Measurements from ENCODE around the gene TSC22D3.
"Not testable (repeated sequence)": the region's sequence is repeated elsewhere in the genome, so short reads cannot be mapped to it uniquely, and the experiment has no call there.

Gene TSC22D3

DNA sequence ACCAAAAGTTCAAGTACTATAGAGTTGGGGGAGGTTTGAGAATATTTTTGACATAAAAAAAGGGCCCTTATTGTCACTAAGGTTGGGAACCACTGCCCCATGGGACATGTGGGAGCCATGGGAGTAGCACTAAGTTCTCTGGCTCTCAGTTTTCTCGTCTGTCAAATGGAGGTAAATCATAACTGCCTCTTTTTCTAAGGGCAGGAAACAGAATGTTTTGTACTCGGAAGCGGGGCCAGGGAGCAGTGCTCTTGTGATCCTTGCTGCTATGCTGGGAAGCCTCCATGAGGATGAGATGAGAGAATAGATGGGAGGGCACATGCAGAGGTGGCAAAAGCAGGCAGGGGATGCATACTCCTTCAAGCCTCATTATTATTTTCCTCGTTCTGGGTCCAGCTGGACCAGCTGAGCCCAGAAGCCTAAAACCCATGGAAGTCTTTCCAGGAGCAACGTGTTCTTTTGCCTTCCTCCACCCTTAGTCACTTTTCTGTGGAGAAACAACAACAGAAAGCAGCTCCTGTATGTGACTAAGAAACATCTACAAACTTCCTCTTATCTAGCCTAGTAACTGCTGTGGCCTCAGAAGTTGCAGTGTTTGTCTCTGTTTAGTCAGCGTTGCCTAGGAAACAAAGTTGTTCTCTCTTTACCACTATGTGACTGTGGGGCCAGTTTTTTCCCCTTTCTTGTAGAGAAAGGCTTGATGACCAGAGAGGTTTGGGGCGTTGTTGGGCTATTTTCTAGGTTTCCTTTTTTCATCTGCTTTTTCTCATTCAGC, 64.8 kb downstream of the TSC22D3 start:
- no peak for DNase-seq

DNA sequence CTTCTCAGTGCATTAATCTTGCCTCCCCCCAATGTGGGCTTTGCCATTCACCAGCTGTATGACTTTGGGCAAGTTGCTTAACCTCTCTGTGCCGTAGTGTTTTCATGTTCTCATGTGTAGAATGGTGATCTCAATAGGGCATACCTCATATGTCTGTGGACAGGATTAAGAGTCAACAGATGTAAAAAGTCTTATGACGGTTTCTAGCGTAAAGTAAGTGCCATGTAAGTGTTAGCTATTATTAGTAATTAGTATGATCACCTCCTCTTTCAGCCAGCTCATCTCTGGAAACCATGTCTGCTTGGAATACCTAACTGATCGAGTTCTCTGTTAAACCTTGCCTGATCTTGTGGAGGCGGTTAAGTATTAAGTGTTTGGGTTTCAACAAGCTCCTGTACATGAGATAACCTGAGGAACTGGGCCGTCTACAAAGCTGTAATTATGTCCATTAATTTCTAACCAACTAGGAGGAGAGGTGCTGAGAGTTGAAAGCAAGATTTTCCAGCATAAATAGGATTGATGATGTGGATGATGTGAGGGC, 66.3 kb downstream of the TSC22D3 start:
- no peak for DNase-seq

GRCh38 chrX:107708762-107709161, 66.8 kb downstream of the TSC22D3 start:
- DNase-seq, result no peak

DNA sequence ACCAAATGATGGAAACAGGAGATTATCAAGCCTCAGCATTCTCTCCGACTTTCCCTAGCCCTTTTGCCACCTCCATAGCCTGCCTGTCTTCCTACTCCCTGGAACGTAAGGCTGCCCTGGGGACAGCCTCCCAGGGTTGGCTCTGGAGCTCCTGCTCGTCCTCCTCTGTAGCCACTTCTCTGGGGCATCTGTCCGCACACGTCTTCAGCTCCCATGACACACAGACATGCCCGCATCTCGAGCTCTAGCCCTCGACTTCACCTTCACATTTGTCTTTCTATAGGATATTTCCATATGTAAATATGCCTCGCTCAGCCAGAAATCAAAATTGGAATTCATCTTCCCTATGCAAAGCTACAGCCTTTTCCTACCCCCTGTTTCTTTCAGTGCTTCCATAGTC, 67.7 kb downstream of the TSC22D3 start:
- DNase-seq, result no peak

DNA sequence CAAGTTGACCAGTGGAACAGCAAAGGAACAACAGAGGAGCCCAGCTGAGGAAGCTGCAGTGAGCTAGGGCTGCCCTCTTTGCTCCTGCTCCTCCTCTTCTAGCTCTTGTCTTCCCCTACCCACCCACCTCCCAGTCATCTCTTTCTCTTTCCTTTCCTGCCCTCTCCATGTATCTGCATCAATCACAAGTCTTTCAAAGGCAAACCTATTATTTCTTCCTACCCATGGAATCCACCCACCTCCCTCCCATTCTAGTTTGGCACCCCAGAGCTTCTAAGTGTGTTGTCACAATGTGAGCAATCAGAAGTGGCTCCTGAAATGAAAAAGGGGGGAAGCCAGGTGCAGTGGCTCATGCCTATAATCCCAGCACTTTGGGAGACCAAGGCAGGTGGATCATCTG, 69.3 kb downstream of the TSC22D3 start:
- no peak for DNase-seq

DNA sequence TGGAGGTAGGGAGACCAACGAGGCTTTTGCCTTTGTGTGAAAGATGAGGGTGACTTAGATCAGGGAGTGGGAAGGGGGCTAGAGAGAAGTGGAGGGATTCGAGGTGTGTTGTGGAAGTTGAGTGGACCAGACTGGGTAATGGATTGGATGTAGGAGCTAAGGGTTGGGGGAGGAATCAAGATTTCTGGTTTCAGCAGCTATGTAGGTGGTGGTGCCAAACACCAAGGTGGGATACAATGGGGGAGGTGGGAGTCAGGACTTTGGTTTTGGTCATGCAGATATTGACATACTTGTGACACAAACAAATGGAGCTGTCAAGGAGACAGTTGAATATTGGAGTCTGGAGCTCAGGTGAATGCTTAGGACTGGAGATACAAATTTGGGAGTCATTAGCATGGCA, 71.0 kb downstream of the TSC22D3 start:
- DNase-seq, result no peak

DNA sequence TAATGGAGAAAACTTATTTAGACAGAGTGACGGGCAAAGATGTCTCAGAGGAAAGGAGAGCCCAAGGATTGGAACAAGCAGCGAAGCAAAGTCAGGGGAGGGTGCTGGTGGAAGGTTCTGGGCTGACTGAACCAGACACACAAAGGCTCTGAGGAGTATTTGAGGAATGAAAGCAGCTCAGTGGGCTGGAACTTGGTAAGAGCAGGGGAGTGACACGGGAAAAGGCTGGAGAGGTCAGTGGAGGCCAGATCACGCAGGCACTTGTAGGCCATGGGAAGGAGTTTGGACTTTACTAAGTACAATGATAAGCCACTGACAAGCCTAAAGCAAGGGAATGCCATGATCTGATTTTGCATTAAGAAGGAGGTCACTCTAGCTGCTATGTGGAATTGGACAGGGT, 71.4 kb downstream of the TSC22D3 start:
- DNase-seq, result no peak

- DNase-seq, result no peak
Observed at GRCh38 chrX:107701493-107702121, 74.0 kb downstream of the TSC22D3 start.

- no peak for DNase-seq
Observed at GRCh38 chrX:107700790-107701189, 74.8 kb downstream of the TSC22D3 start.

GRCh38 chrX:107700317-107700774, 75.2 kb downstream of the TSC22D3 start:
- no peak for DNase-seq

DNA sequence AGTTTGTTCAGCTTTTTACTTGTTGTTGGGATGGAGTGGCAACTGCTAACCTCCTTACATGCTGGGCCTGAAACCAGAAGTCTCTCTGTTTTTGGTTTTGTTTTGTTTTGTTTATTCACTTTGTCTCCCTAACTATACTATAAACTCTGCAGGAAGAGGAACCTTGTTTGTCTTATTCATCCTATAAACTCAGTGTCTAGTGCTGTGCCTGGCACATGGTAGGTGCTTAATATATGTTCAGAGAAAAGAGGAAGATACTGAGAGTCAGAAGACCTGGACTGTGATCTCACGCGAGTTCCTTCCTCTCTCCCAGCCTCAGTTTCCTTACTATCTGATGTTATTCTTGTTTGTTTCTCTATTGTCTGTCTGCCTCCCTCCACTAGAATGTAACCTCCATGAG, 76.0 kb downstream of the TSC22D3 start:
- no peak for DNase-seq

DNA sequence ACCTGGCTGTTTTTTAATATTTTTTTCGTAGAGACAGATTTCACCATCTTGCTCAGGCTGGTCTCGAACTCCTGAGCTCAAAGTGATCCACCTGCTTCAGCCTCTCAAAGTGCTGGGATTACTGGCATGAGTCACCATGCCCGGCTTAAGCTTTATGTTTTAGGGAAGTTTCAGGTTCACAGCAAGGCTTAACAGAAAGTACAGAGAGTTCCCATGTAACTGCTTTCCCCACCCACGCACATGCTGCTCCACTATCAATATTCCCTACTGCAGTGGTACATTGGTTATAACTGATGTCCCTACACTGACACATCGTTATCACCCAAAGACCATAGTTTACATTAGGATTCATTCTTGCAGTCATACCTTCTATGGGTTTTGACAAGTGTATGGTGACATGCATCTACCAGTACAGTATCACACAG, 84.6 kb downstream of the TSC22D3 start:
- DNase-seq, result no peak

DNA sequence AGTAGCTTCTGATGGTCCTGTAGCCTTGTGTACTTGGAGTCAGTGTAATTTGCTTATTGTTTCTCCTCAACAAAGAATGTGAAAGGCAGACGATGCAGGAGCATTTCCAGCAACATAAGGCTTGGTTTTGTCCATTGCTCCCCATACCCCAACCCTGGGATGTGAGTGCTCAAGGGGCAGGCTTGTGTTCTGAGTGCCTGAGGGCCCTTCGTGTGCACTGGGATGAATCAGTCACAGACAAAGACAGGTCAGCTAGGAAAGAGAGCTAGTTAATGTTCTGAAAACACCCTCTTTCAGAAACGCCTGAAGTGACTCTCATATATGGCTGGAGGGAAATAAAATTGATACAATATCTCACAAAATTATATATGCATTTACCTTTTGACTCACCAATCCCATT, 88.1 kb downstream of the TSC22D3 start:
- no peak for DNase-seq

DNA sequence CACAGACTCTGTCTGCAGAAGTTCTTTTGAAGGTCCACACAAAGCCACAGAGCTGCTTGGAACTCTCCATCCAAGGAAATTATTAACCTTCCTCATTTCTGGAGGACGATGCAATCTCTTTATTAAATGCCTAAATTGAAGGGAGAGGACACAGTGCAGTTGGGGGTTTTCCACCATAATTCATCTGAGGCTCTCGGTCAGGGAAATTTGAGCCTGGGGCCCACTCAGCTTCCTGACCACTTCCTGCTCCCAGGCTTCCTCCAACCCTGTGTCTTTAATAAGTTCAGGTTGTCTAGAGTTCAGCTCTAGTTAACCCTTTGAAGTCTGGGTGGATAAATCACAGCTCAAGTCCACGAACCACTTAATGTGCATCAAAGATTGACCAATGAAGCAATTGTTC, 88.8 kb downstream of the TSC22D3 start:
- no peak for DNase-seq

GRCh38 chrX:107686026-107686425, 89.6 kb downstream of the TSC22D3 start:
- no peak for DNase-seq

DNA sequence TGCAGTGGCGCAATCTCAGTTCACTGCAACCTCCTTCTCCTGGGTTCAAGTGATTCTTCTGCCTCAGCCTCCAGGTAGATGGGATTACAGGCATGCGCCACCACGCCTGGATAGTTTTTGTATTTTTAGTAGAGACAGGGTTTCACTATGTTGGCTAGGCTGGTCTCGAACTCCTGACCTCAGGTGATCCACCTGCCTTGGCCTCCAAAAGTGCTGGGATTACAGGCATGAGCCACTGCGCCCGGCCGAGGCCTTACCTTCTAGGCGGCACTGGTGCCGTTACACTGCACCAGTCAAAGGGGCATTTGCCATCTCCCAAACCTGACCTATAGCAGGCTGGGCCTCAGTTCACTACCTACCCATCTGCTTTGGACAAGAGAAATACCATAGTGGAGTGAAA, 90.0 kb downstream of the TSC22D3 start:
- DNase-seq, result not testable (repeated sequence)

DNA sequence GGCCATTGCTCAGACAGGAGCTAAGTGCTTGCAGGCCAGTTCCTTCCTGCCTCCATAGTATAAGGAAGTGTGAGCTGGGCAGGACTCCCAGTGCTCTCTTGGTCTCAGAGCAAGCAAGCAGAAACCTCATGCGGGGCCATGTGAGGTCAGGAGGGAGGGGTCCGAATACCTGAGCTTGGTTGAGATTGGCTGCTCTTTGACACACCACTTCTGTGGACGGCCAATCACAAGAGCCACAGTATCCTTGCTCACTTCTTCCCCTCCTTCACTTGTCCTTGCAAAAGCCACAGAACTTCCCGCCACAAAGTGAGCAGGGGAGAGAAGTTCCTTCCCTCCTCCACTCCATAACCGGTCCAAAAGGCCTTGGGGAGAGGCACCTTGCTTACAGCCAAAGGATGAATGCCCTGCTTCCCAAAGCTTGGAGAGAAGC, 90.6 kb downstream of the TSC22D3 start:
- DNase-seq, result peak; percentile 59

- no peak for DNase-seq
Observed at GRCh38 chrX:107683931-107684330, 91.7 kb downstream of the TSC22D3 start.

GRCh38 chrX:107683124-107683895, 92.3 kb downstream of the TSC22D3 start:
- DNase-seq, result no peak

GRCh38 chrX:107682256-107682655, 93.3 kb downstream of the TSC22D3 start:
- DNase-seq, result no peak

DNA sequence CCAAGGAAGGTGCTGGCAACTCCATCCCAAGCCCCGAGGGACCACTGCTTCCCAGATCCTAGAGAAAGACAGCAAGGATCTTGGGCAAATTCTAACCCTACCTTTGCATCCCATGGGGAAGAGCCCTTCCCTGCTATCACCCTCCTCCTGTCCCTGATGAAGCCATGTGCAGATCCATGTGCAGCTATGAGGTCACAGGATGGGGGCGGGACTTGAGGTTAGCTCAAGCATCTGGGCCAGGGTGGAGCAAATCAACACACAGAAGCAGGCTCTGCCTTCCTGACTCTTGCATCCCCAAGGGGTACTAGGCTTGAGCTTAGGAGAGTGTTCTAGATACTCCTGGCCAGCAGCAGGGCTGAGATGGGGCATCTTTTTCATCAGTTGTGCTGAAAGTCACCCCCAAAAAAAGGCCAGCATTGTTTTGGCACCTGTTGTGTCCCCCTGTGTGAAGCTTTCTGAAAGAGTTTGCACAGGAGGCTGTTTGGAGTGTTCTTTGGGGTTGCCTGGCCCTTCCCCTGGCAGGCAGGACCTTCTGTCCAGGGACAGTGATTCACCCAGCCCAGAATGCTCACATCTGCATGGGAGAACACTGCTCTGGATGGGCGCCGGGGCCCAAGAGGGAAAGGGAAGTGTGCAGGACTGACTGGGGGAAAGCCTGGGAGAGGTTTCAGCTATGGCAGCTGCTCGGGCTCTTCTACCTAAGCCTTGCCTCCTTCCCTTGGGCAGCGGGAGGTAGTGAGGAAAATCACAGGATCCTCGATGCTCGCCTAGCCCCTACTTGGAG, 96.4 kb downstream of the TSC22D3 start:
- no peak for DNase-seq

- no peak for DNase-seq
Observed at GRCh38 chrX:107677909-107678308, 97.7 kb downstream of the TSC22D3 start.

DNA sequence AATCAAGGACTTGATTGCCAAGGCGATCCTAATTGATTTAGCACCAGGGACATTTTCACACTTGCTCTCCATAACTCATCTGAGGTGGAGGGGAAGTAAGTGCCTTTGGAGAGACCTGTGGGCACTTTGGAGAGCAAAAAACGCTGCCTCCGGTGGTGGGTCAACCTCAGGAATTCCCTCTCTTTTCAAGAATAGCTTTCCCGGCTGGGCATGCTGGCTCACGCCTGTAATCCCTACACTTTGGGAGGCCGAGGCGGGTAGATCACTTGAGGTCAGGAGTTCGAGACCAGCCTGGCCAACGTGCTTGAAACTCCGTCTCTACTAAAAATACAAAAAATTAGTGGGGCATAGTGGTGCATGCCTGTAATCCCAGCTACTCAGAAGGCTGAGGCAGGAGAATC, 98.1 kb downstream of the TSC22D3 start:
- DNase-seq, result no peak
